ENCODE results near the gene RPS6KB2. TPM values are rescaled to one million over a fixed set of nuclear protein-coding genes. Genes with fewer than 3 reads are reported as not detected.

RPS6KB2 gene
- total and polyA plus RNA-seq, 2 experiments from 2014 or later, result 29.5 to 41.3 TPM

DNA sequence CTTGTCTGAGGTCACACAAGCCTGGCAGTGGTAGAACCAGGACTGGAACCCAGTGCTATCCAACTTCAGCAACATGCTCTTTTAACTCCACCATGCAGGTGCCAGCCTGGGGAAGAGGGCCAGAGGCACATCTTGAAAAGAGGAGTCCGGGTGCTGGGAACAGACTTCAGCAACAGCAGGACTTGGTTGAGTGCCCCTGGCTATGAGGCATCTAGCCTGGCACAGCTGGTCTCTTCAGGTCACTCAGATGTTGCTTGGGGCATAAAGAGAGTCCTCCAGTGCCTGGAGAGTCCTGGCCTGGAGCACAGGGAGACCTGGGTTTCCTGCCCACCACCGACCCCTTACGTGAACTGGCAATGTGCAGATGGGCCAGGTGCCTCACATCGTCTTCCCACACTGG lies 49.8 kb upstream of the RPS6KB2 start (continued):
- no peak for TF ChIP-seq ZNF462 (CRISPR knock-in tag; IDR thresholded peaks at IDR 0.05)

DNA sequence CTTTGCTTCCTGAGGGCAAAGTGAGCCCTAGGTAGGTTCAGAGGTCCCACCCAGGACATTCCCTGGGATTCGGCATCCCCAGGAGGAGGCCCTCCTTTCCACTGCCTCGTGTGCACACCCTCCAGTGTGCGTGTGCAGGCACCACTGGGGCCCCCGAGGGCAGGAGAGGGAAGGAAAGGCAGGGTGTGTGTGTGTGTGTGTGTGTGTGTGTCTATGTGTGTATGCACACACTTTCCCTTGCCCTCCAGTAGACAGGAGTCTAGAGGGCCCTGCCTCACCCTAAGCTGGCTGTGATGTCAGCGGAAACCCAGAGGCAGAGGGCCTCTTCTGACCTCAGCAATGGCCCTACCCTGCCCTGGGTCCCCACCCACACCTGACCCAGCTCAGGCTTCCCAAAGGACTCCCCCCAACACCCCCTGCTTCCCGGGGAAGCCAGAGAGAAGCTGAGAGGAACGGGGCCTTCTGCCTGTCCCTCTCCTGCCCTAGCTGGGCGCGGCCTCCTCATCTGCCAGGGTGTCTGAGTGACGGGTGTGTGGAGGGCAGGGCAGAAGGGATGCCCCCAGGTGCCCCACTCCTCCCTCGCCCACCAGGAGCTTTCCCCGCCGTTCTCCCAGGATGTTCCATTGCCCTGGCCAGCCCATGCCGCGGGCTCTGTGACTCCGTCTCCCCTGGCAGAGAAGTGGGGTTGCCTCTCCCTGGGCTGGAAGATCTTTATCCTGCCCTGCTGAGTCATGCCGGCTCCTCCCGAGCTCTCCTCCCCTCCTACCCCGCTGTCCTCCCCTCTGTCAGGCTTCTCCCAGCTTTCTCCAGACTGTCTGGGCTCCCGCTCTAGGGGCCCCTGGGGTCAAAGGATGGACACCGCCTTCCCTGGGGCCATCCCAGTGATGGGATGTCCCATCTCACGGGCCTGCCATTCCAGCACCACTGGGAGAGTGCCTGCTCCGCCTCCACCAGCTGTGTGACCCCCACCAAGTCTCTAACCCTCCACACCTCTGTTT lies 48.9 kb upstream of the RPS6KB2 start:
- no peak overlapping the region for H3K4me3 ChIP-seq
- DNase-seq (ENCODE audit: low spot score) (no peak), ATAC-seq (no peak)
- no peaks in the 10 kb centered on the region for H3K79me2 ChIP-seq (replicated peaks; ENCODE audit: insufficient read depth)
- H3F3A ChIP-seq (replicated peaks; ENCODE audit: low read depth), result no peaks in the 10 kb centered on the region; the same call in 1 of the 2 replicates
- H3K27me3 ChIP-seq (ENCODE audit: insufficient read depth), result peaks cover 48% of the 10 kb centered on the region
- Mint-ChIP-seq H3K27me3 (ENCODE audit: insufficient read depth, low read depth, poor library complexity) (peaks cover 25% of the 10 kb centered on the region), H3K27ac (no peak overlapping the region), H3K36me3 (ENCODE audit: low read depth) (no peaks in the 10 kb centered on the region), H3K4me1 (peaks cover 39% of the 10 kb centered on the region), H3K4me3 (no peak overlapping the region), H3K9me3 (no peaks in the 10 kb centered on the region; the same call in 2 of the 3 replicates)
- no peaks in the 10 kb centered on the region for H3K36me3 ChIP-seq (ENCODE audit: insufficient read depth)
- H2AFZ ChIP-seq, result no peak overlapping the region
- no peak overlapping the region for H3K4me2 ChIP-seq
- H3K9me2 ChIP-seq (ENCODE audit: insufficient read depth), result no peaks in the 10 kb centered on the region
- no peak overlapping the region for H3K27ac ChIP-seq (ENCODE audit: low read depth)
- H4K20me1 ChIP-seq (replicated peaks; ENCODE audit: insufficient read depth), result no peaks in the 10 kb centered on the region
- peaks cover 17% of the 10 kb centered on the region for H3K4me1 ChIP-seq (ENCODE audit: insufficient read depth)
- TF ChIP-seq ZNF331 (CRISPR knock-in tag; IDR thresholded peaks at IDR 0.05; ENCODE audit: low read depth), result no peak
- TF ChIP-seq, protein P1, sequence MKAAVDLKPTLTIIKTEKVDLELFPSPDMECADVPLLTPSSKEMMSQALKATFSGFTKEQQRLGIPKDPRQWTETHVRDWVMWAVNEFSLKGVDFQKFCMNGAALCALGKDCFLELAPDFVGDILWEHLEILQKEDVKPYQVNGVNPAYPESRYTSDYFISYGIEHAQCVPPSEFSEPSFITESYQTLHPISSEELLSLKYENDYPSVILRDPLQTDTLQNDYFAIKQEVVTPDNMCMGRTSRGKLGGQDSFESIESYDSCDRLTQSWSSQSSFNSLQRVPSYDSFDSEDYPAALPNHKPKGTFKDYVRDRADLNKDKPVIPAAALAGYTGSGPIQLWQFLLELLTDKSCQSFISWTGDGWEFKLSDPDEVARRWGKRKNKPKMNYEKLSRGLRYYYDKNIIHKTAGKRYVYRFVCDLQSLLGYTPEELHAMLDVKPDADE (IDR thresholded peaks at IDR 0.05), result no peak
- TF ChIP-seq REST (IDR thresholded peaks at IDR 0.05; ENCODE audit: unreplicated experiment), result no peak
- TF ChIP-seq, protein P2, sequence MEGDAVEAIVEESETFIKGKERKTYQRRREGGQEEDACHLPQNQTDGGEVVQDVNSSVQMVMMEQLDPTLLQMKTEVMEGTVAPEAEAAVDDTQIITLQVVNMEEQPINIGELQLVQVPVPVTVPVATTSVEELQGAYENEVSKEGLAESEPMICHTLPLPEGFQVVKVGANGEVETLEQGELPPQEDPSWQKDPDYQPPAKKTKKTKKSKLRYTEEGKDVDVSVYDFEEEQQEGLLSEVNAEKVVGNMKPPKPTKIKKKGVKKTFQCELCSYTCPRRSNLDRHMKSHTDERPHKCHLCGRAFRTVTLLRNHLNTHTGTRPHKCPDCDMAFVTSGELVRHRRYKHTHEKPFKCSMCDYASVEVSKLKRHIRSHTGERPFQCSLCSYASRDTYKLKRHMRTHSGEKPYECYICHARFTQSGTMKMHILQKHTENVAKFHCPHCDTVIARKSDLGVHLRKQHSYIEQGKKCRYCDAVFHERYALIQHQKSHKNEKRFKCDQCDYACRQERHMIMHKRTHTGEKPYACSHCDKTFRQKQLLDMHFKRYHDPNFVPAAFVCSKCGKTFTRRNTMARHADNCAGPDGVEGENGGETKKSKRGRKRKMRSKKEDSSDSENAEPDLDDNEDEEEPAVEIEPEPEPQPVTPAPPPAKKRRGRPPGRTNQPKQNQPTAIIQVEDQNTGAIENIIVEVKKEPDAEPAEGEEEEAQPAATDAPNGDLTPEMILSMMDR (conservative IDR thresholded peaks at IDR 0.05; ENCODE audit: low read depth in 2 of 2), result no peak
- TF ChIP-seq CREB1 (CRISPR knock-in tag; IDR thresholded peaks at IDR 0.05; ENCODE audit: low read depth), result no peak
- TF ChIP-seq ZNF114 (CRISPR knock-in tag; IDR thresholded peaks at IDR 0.05), result no peak
- TF ChIP-seq STAT1 (IDR thresholded peaks at IDR 0.05; ENCODE audit: unreplicated experiment), result no peak
- TF ChIP-seq NANOG (IDR thresholded peaks at IDR 0.05; ENCODE audit: borderline replicate concordance), result no peak
- no peak for TF ChIP-seq EZH2 (IDR thresholded peaks at IDR 0.05; ENCODE audit: low read depth, unreplicated experiment)
- no peak for TF ChIP-seq JUNB (IDR thresholded peaks at IDR 0.05; ENCODE audit: unreplicated experiment)
